Measurements from ENCODE around the gene SIRPB2. TPM values are rescaled to one million over a fixed set of nuclear protein-coding genes. Genes with fewer than 3 reads are reported as not detected.
A peak's percentile ranks its signal among the peaks of the same experiment; 100 is the strongest.

Gene SIRPB2
- total and polyA plus RNA-seq, 4 experiments from 2014 or later = not detected

DNA sequence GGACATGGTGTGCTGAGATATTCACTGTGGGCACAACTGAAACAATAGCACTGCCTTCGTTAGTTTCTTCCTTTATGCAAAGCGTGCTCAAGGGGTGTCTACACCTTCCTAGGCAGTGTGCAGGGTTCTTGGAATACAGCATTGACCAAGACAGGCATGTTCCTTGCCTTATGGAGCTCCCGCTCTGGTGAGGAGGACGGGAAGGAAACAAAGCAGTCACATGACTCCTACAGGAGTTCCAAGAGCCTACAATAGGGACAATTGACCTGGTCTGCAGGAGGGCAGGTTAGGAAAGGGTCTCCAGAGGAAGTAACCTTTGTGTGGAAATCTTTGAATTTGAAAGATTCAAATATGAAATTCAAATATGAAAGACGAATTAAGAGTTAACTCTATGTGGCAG lies 25.8 kb upstream of the SIRPB2 start:
- Histone ChIP-seq H3K27ac (ENCODE audit: low read depth, low read length) (no peak overlapping the region), H3K9me3 (ENCODE audit: control insufficient read depth in 1 of 2, low read length in 2 of 2) (no peaks in the 10 kb centered on the region), H3K4me1 (ENCODE audit: insufficient read depth, low read length) (no peaks in the 10 kb centered on the region), H3K4me3 (ENCODE audit: low read length in 2 of 2) (no peak overlapping the region), H3K27me3 (ENCODE audit: insufficient read depth, low read length) (no peaks in the 10 kb centered on the region), H3K36me3 (ENCODE audit: insufficient read depth, low read length) (no peaks in the 10 kb centered on the region)
- CTCF ChIA-PET (ENCODE audit: partially characterized antibody) = interaction anchor here (1.2 to 2.9 kb wide), 2 partner anchors 14 to 260 kb away, joined by 3 to 13 read pairs; no protein-coding TSS in a partner anchor
- Mint-ChIP-seq H3K36me3 (no peaks in the 10 kb centered on the region), H3K4me3 (no peak overlapping the region), H3K27me3 (peaks cover 5 to 10% of the 10 kb centered on the region in 2 donors), H3K9me3 (peaks cover 0 to 6% (median 3%) of the 10 kb centered on the region in 8 donors), H3K27ac (no peak overlapping the region), H3K4me1 (no peaks in the 10 kb centered on the region)
- POLR2A ChIA-PET (ENCODE audit: partially characterized antibody) = no interaction called here
- DNase-seq = no peak
- intact Hi-C loops (cut with micrococcal nuclease) = no loop called here

DNA sequence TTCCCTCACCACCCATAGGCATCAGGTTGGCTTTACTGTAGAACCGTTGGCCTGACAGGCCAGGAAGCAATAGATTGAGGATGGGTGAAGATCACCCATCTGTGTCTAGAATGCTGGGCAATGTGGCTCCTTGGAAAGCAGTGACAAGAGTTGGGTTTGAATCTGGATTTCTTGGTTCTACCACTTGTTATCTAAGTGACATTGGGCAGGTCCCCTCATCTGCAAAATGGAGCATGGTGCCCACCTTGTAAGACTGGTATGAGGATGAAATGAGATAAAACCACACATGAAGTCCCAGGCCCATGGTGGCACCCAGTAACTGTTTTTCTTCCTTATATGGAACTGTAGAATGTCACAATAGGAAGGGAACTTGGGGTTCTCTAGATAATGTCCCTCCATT lies 22.6 kb upstream of the SIRPB2 start:
- ChIA-PET CTCF (ENCODE audit: partially characterized antibody) (interaction anchor here (1.7 to 2.0 kb wide), 2 partner anchors 10 to 251 kb away, joined by 4 to 16 read pairs; no protein-coding TSS in a partner anchor), POLR2A (ENCODE audit: partially characterized antibody) (no interaction called here)
- intact Hi-C loops (cut with micrococcal nuclease) = no loop called here
- no peaks in the 10 kb centered on the region for H3K36me3 ChIP-seq (ENCODE audit: insufficient read depth, low read length)
- no peaks in the 10 kb centered on the region for H3K9me3 ChIP-seq (ENCODE audit: control insufficient read depth in 1 of 2, low read length in 2 of 2)
- peaks cover 0 to 2% (median 0%) of the 10 kb centered on the region in 4 donors for H3K4me1 Mint-ChIP-seq
- no peak overlapping the region for H3K4me3 ChIP-seq (ENCODE audit: low read length in 2 of 2)
- no peaks in the 10 kb centered on the region for H3K4me1 ChIP-seq (ENCODE audit: insufficient read depth, low read length)
- peaks cover 14 to 18% of the 10 kb centered on the region in 2 donors for H3K27me3 Mint-ChIP-seq
- H3K27me3 ChIP-seq (ENCODE audit: insufficient read depth, low read length) = no peaks in the 10 kb centered on the region
- DNase-seq = no peak
- H3K9me3 Mint-ChIP-seq = peaks cover 0 to 6% (median 3%) of the 10 kb centered on the region in 8 donors
- H3K36me3 Mint-ChIP-seq = no peaks in the 10 kb centered on the region
- no peak overlapping the region for H3K4me3 Mint-ChIP-seq
- no peak overlapping the region for H3K27ac Mint-ChIP-seq
- H3K27ac ChIP-seq (ENCODE audit: low read depth, low read length) = no peak overlapping the region

DNA sequence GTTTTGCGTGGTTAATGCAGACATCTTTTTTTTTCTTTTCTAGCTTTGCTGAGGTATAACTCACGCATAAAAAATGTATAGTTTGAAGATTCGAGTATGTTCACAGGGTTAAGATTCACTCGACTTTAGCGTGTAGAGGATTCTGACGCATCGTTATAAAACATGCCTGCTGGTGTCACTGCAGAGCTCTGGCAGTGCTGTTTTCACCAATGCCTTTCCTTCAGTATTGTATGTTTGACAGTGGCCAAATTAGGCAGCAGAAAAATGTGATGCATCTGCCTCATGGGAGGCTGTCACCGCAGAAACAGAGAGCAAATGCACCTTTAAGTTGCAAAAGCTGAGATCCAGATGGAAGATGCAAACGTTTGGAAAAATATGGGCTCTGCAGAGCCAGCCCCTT lies 18.0 kb upstream of the SIRPB2 start:
- Mint-ChIP-seq H3K27ac (no peak overlapping the region), H3K4me3 (no peak overlapping the region), H3K27me3 (peaks cover 14 to 20% of the 10 kb centered on the region in 2 donors), H3K9me3 (peaks cover 0 to 6% (median 3%) of the 10 kb centered on the region in 8 donors), H3K36me3 (no peaks in the 10 kb centered on the region), H3K4me1 (peaks cover 0 to 2% (median 0%) of the 10 kb centered on the region in 4 donors)
- no peaks in the 10 kb centered on the region for H3K36me3 ChIP-seq (ENCODE audit: insufficient read depth, low read length)
- no peak overlapping the region for H3K4me3 ChIP-seq (ENCODE audit: low read length in 2 of 2)
- intact Hi-C loops (cut with micrococcal nuclease) = loop anchor here (1.0 kb wide), 1 partner anchor 225 kb away; no protein-coding TSS in a partner anchor
- no peak overlapping the region for H3K27ac ChIP-seq (ENCODE audit: low read depth, low read length)
- H3K4me1 ChIP-seq (ENCODE audit: insufficient read depth, low read length) = no peaks in the 10 kb centered on the region
- H3K9me3 ChIP-seq (ENCODE audit: control insufficient read depth in 1 of 2, low read length in 2 of 2) = no peaks in the 10 kb centered on the region
- H3K27me3 ChIP-seq (ENCODE audit: insufficient read depth, low read length) = no peaks in the 10 kb centered on the region
- POLR2A ChIA-PET (ENCODE audit: partially characterized antibody) = no interaction called here
- CTCF ChIA-PET (ENCODE audit: partially characterized antibody) = interaction anchor here (1.1 to 5.1 kb wide), 6 partner anchors 9 to 267 kb away, joined by 3 to 45 read pairs (median 6); no protein-coding TSS in a partner anchor
- peak in 4 of 5 donors; percentile 8 to 28 (median 14) for DNase-seq

DNA sequence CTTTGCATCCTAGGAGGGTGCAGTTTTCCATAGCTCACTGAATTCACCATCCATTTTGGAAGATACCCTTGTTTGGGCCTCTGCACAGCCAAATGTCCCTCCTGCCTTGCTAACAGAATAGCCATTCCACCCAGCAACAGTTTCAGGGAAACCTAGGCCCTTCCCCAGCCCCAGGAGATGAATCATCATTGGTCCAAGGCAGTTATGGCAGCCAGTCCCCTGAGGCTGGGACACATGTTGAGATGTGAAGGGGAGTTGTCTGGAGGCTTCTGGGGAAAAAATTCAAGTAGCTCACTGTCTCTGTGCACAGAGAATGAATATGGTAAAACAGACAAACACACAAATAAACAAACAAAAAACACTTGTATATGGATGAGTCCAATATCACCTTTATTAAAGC lies 17.4 kb upstream of the SIRPB2 start:
- intact Hi-C loops (cut with micrococcal nuclease) = no loop called here
- H3K4me1 Mint-ChIP-seq = peaks cover 1 to 5% (median 2%) of the 10 kb centered on the region in 4 donors
- no peak overlapping the region for H3K4me3 Mint-ChIP-seq
- peaks cover 12 to 22% of the 10 kb centered on the region in 2 donors for H3K27me3 Mint-ChIP-seq
- no peaks in the 10 kb centered on the region for H3K9me3 ChIP-seq (ENCODE audit: control insufficient read depth in 1 of 2, low read length in 2 of 2)
- peaks cover 3% of the 10 kb centered on the region for H3K4me1 ChIP-seq (ENCODE audit: insufficient read depth, low read length)
- DNase-seq = no peak
- ChIA-PET CTCF (ENCODE audit: partially characterized antibody) (interaction anchor here (1.1 to 5.1 kb wide), 7 partner anchors 9 to 268 kb away, joined by 3 to 45 read pairs (median 4); no protein-coding TSS in a partner anchor), POLR2A (ENCODE audit: partially characterized antibody) (no interaction called here)
- H3K27ac ChIP-seq (ENCODE audit: low read depth, low read length) = no peak overlapping the region
- no peak overlapping the region for H3K4me3 ChIP-seq (ENCODE audit: low read length in 2 of 2)
- H3K27ac Mint-ChIP-seq = no peak overlapping the region
- H3K27me3 ChIP-seq (ENCODE audit: insufficient read depth, low read length) = no peaks in the 10 kb centered on the region
- H3K36me3 ChIP-seq (ENCODE audit: insufficient read depth, low read length) = no peaks in the 10 kb centered on the region
- no peaks in the 10 kb centered on the region for H3K36me3 Mint-ChIP-seq
- peaks cover 0 to 6% (median 3%) of the 10 kb centered on the region in 8 donors for H3K9me3 Mint-ChIP-seq

DNA sequence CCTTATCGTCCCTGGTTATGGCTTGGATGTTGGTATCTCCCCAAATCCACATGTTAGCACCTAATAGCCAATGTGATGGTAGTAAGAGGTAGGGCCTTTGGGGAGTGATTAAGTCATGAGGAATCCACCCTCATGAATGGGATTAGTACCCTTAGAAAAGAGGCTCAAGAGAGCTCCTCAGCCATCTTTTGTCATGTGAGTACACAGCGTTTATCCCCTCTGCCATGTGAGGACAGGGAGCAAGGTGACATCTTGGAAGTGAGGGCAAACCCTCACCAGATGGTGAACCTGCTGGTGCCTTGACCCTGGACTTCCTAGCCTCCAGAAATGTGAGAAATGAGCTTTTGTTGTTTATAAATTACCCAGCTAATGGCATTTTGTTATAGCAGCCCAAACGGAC lies 16.1 kb upstream of the SIRPB2 start:
- Mint-ChIP-seq H3K27me3 (peaks cover 18 to 24% of the 10 kb centered on the region in 2 donors), H3K27ac (no peak overlapping the region), H3K9me3 (peaks cover 0 to 8% (median 4%) of the 10 kb centered on the region in 8 donors)

DNA sequence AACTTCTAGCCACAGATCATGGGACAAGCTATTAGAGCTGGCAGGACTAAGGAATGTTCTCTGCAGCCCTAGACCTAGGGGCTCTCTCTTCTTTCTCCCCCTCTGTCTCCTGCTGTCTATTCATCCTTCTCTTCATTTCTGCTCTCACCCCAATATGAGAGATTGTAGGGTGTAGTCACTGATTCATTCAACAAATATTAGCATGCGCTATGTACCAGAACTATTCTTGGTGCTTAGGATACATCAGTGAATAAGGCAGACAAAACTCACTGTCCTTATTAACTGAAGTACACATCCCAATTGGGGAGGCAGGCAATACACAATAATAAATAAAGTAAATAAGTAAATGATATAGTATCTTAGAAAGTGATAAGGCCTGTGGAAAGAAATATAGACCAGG lies 14.7 kb upstream of the SIRPB2 start:
- H3K4me3 ChIP-seq (ENCODE audit: low read length in 2 of 2) = no peak overlapping the region
- Mint-ChIP-seq H3K36me3 (no peaks in the 10 kb centered on the region), H3K4me1 (peaks cover 3 to 7% (median 5%) of the 10 kb centered on the region in 4 donors), H3K4me3 (no peak overlapping the region), H3K27ac (no peak overlapping the region), H3K9me3 (peaks cover 0 to 10% (median 5%) of the 10 kb centered on the region in 8 donors), H3K27me3 (peaks cover 15 to 25% of the 10 kb centered on the region in 2 donors)
- H3K36me3 ChIP-seq (ENCODE audit: insufficient read depth, low read length) = no peaks in the 10 kb centered on the region
- intact Hi-C loops (cut with micrococcal nuclease) = no loop called here
- H3K27ac ChIP-seq (ENCODE audit: low read depth, low read length) = no peak overlapping the region
- H3K27me3 ChIP-seq (ENCODE audit: insufficient read depth, low read length) = peaks cover 6% of the 10 kb centered on the region
- no peaks in the 10 kb centered on the region for H3K9me3 ChIP-seq (ENCODE audit: control insufficient read depth in 1 of 2, low read length in 2 of 2)
- POLR2A ChIA-PET (ENCODE audit: partially characterized antibody) = no interaction called here
- no peak for DNase-seq
- CTCF ChIA-PET (ENCODE audit: partially characterized antibody) = interaction anchor here (1.1 to 2.0 kb wide), 3 partner anchors 17 to 271 kb away, joined by 4 to 9 read pairs (median 5); no protein-coding TSS in a partner anchor
- H3K4me1 ChIP-seq (ENCODE audit: insufficient read depth, low read length) = peaks cover 3% of the 10 kb centered on the region

More for the DNA sequence above, 16.1 kb upstream of the SIRPB2 start:
- no peak overlapping the region for H3K4me3 ChIP-seq (ENCODE audit: low read length in 2 of 2)
- no peaks in the 10 kb centered on the region for H3K36me3 ChIP-seq (ENCODE audit: insufficient read depth, low read length)
- H3K27ac ChIP-seq (ENCODE audit: low read depth, low read length) = no peak overlapping the region
- H3K27me3 ChIP-seq (ENCODE audit: insufficient read depth, low read length) = peaks cover under 1% of the 10 kb centered on the region
- ChIA-PET CTCF (ENCODE audit: partially characterized antibody) (interaction anchor here (0.8 to 2.0 kb wide), 7 partner anchors 10 to 270 kb away, joined by 3 to 9 read pairs (median 4); partner anchors contain the start of gene SIRPD), POLR2A (ENCODE audit: partially characterized antibody) (no interaction called here)
- H3K9me3 ChIP-seq (ENCODE audit: control insufficient read depth in 1 of 2, low read length in 2 of 2) = no peaks in the 10 kb centered on the region
- intact Hi-C loops (cut with micrococcal nuclease) = no loop called here
- no peak overlapping the region for H3K4me3 Mint-ChIP-seq
- H3K36me3 Mint-ChIP-seq = no peaks in the 10 kb centered on the region
- no peak for DNase-seq
- H3K4me1 ChIP-seq (ENCODE audit: insufficient read depth, low read length) = peaks cover 3% of the 10 kb centered on the region
- peaks cover 3 to 7% (median 5%) of the 10 kb centered on the region in 4 donors for H3K4me1 Mint-ChIP-seq

DNA sequence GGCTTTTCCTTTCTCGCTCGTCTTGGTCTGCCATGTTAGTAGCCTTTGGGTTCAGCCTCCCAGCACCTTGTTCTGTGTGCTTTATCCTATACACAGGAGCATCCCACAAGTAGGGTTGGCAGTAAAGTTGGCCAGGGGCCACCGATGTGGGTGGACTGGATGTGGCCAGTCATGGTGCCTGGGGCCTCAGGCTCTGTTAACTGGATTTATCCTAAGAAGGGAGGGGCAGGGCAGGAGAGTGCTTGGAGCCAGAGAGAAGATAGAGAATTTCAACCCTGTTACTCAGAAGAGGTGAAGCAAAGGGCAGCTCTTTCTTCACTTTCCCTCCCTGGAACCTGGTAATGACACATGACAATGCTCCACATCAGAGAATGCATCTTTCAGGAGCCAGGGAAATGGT lies 14.1 kb upstream of the SIRPB2 start:
- H3K36me3 Mint-ChIP-seq = no peaks in the 10 kb centered on the region
- no peaks in the 10 kb centered on the region for H3K36me3 ChIP-seq (ENCODE audit: insufficient read depth, low read length)
- ChIA-PET CTCF (ENCODE audit: partially characterized antibody) (interaction anchor here (0.6 to 2.9 kb wide), 4 partner anchors 9 to 1295 kb away, joined by 3 to 16 read pairs (median 6); no protein-coding TSS in a partner anchor), POLR2A (ENCODE audit: partially characterized antibody) (no interaction called here)
- peak overlapping the region in 1 of 7 donors; percentile 32 for H3K27ac Mint-ChIP-seq
- peaks cover 18 to 28% of the 10 kb centered on the region in 2 donors for H3K27me3 Mint-ChIP-seq
- intact Hi-C loops (cut with micrococcal nuclease) = no loop called here
- no peak for DNase-seq
- peaks cover 6% of the 10 kb centered on the region for H3K27me3 ChIP-seq (ENCODE audit: insufficient read depth, low read length)
- H3K4me1 Mint-ChIP-seq = peaks cover 3 to 7% (median 5%) of the 10 kb centered on the region in 4 donors
- no peak overlapping the region for H3K4me3 ChIP-seq (ENCODE audit: low read length in 2 of 2)
- no peak overlapping the region for H3K4me3 Mint-ChIP-seq
- H3K4me1 ChIP-seq (ENCODE audit: insufficient read depth, low read length) = peaks cover 3% of the 10 kb centered on the region
- H3K27ac ChIP-seq (ENCODE audit: low read depth, low read length) = no peak overlapping the region
- H3K9me3 Mint-ChIP-seq = peaks cover 0 to 10% (median 5%) of the 10 kb centered on the region in 8 donors
- no peaks in the 10 kb centered on the region for H3K9me3 ChIP-seq (ENCODE audit: control insufficient read depth in 1 of 2, low read length in 2 of 2)

Data from CD4-positive, alpha-beta memory T cell (primary cell).